Stomach (tissue), 4 donors: Measurements from ENCODE around the gene LTO1.

ENCODE experiments used
- POLR2A ChIP-seq, 4 donors: fragments of 450-650 bp; IDR thresholded peaks; one replicate each; pipeline ENCODE4 v1.6.1; 2016; ENCODE audit warnings: antibody characterized with exemption in 4 of 4, control low read depth in 2 of 4, mild to moderate bottlenecking in 1 of 4, moderate library complexity in 1 of 4
- TF ChIP-seq, protein P1 (sequence below), 7 experiments: fragments of 450-650 bp in 4 of 7; fragments of 200-600 bp in 3 of 7; sonication (generic) in 3 of 7; IDR thresholded peaks; one replicate each; pipeline ENCODE4 v1.5.1; 2016 to 2019; ENCODE audit warnings: antibody characterized with exemption in 7 of 7, control low read depth in 2 of 7, mild to moderate bottlenecking in 1 of 7

DNA sequence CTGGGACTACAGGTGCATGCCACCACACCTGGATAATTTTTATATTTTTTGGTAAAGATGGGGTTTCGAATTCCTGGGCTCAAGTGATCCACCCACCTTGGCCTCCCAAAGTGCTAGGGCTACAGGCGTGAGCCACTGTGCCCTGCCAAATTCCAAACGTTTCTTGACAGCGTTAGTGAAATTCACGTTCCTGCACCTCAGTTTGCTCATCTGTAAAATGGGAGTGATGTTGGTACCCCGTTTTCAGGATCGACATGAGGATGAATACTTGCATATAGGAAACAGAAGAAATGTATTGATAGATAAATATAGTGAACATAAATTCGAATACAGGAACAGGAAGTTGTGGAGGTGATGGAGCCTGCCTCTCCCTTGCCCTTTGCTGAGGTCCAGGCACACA is 10.2 kb upstream of the LTO1 start:
- TF ChIP-seq POLR2A (IDR thresholded peaks at IDR 0.05), result no peak
- TF ChIP-seq, protein P1, sequence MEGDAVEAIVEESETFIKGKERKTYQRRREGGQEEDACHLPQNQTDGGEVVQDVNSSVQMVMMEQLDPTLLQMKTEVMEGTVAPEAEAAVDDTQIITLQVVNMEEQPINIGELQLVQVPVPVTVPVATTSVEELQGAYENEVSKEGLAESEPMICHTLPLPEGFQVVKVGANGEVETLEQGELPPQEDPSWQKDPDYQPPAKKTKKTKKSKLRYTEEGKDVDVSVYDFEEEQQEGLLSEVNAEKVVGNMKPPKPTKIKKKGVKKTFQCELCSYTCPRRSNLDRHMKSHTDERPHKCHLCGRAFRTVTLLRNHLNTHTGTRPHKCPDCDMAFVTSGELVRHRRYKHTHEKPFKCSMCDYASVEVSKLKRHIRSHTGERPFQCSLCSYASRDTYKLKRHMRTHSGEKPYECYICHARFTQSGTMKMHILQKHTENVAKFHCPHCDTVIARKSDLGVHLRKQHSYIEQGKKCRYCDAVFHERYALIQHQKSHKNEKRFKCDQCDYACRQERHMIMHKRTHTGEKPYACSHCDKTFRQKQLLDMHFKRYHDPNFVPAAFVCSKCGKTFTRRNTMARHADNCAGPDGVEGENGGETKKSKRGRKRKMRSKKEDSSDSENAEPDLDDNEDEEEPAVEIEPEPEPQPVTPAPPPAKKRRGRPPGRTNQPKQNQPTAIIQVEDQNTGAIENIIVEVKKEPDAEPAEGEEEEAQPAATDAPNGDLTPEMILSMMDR (IDR thresholded peaks at IDR 0.05), result no peak
